ENCODE data around the gene DPM3. TPM values are rescaled to one million over a fixed set of nuclear protein-coding genes. Genes with fewer than 3 reads are reported as not detected.
"Not testable (repeated sequence)": the region's sequence is repeated elsewhere in the genome, so short reads cannot be mapped to it uniquely, and the experiment has no call there.

Gene DPM3
- total and polyA plus RNA-seq, 2 of the 4 experiments (the other 2 are of a cell fraction) = 29.0 to 129 TPM

- TF ChIP-seq CEBPB (IDR thresholded peaks at IDR 0.05; ENCODE audit: low read depth, low read length) (no peak), RCOR1 (IDR thresholded peaks at IDR 0.05; ENCODE audit: insufficient replicate concordance, low read length) (no peak), MAFK (IDR thresholded peaks at IDR 0.05; ENCODE audit: low read depth, low read length) (no peak), USF2 (IDR thresholded peaks at IDR 0.05; ENCODE audit: low read depth, low read length) (no peak)
- peaks cover 53% of the 10 kb centered on the region for H3K27me3 ChIP-seq (ENCODE audit: control insufficient read depth, insufficient read depth, low read length)
Observed at GRCh38 chr1:155120253-155120652, 20.1 kb downstream of the DPM3 start.

DNA sequence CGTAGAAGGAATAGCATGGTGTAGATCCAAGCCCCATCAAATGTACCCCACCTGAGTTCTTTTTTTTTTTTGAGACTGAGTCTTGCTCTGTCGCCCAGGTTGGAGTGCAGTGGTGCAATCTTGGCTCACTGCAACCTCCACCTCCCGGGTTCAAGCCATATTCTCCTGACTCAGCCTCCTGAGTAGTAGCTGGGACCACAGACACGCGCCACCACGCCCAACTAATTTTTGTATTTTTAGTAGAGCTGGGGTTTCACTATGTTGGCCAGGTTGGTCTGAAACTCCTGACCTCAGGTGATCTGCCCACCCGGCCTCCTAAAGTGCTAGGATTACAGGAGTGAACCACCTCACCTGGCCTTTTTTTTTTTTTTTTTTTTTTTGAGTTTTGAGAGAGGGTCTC is 22.2 kb downstream of the DPM3 start:
- H3K23ac ChIP-seq (ENCODE audit: low read depth, low read length); H2BK5ac ChIP-seq (ENCODE audit: low read depth, low read length, poor library complexity, severe bottlenecking); H2AK9ac ChIP-seq (replicated peaks; ENCODE audit: low read depth, low read length, poor library complexity); H2BK15ac ChIP-seq (ENCODE audit: low read depth, low read length); H3K18ac ChIP-seq (ENCODE audit: low read depth, low read length); H3K36me3 ChIP-seq (ENCODE audit: control insufficient read depth, insufficient read depth, low read length); H3K79me1 ChIP-seq (ENCODE audit: low read depth in 1 of 2, low read length in 2 of 2); H3K4me2 ChIP-seq (ENCODE audit: low read depth, low read length); H2AK5ac ChIP-seq (ENCODE audit: low read depth, low read length); BruUV-seq (replicated peaks); H3K14ac ChIP-seq (replicated peaks; ENCODE audit: low read depth, low read length); in situ Hi-C loops (cut with MboI; ENCODE audit: low sequenced_read_pairs); CTCF ChIA-PET; H3K9ac ChIP-seq (ENCODE audit: low read depth, low read length); H3K4me3 ChIP-seq (ENCODE audit: insufficient read depth, low read depth, low read length); ATAC-seq (ENCODE audit: low read depth); H4K8ac ChIP-seq (ENCODE audit: low read depth in 2 of 2, low read length in 2 of 2); DNase-seq; intact Hi-C loops (cut with micrococcal nuclease); H4K91ac ChIP-seq (ENCODE audit: insufficient read depth, low read depth, low read length); H2BK120ac ChIP-seq (ENCODE audit: low read depth, low read length); H2AFZ ChIP-seq (replicated peaks; ENCODE audit: low read length, poor library complexity); H3K56ac ChIP-seq (ENCODE audit: extremely low read depth, insufficient read depth, low read length); H3K4me1 ChIP-seq (ENCODE audit: control insufficient read depth, insufficient read depth, low read length); H3K27ac ChIP-seq (ENCODE audit: insufficient read depth, low read length); H3K4ac ChIP-seq (ENCODE audit: low read depth, low read length); dilution Hi-C loops (cut with HindIII; ENCODE audit: low sequenced_read_pairs, unreplicated experiment); H3K9me3 ChIP-seq (ENCODE audit: control insufficient read depth, insufficient read depth, low read length); H2BK20ac ChIP-seq (ENCODE audit: low read depth, low read length); H4K5ac ChIP-seq (ENCODE audit: low read depth, low read length); POLR2A ChIA-PET (ENCODE audit: unreplicated experiment); H3K9me1 ChIP-seq (ENCODE audit: insufficient read depth, low read length); H4K20me1 ChIP-seq (ENCODE audit: insufficient read depth, low read length): not testable (repeated sequence)
- peaks cover 56% of the 10 kb centered on the region for H3K27me3 ChIP-seq (ENCODE audit: control insufficient read depth, insufficient read depth, low read length)
- no CpG with 5 or more reads among the region's 7 CpGs for WGBS, 2 experiments (ENCODE audit: extremely low coverage in 2 of 2, insufficient read length in 1 of 2)

More at GRCh38 chr1:155120253-155120652, 20.1 kb downstream of the DPM3 start:
- Histone ChIP-seq H3K14ac (replicated peaks; ENCODE audit: low read depth, low read length) (no peak overlapping the region), H3K23ac (ENCODE audit: low read depth, low read length) (no peak overlapping the region), H4K20me1 (ENCODE audit: insufficient read depth, low read length) (no peaks in the 10 kb centered on the region; the same call in 1 of the 2 replicates), H2AFZ (replicated peaks; ENCODE audit: low read length, poor library complexity) (no peak overlapping the region), H3K79me1 (ENCODE audit: low read depth in 1 of 2, low read length in 2 of 2) (no peaks in the 10 kb centered on the region), H3K4me1 (ENCODE audit: control insufficient read depth, insufficient read depth, low read length) (peaks cover 1% of the 10 kb centered on the region; the same call in 1 of the 2 replicates), H3K36me3 (ENCODE audit: control insufficient read depth, insufficient read depth, low read length) (no peaks in the 10 kb centered on the region), H2AK5ac (ENCODE audit: low read depth, low read length) (no peak overlapping the region), H4K8ac (ENCODE audit: low read depth in 2 of 2, low read length in 2 of 2) (no peak overlapping the region), H2BK5ac (ENCODE audit: low read depth, low read length, poor library complexity, severe bottlenecking) (no peak overlapping the region), H3K4me2 (ENCODE audit: low read depth, low read length) (no peak overlapping the region), H2AK9ac (replicated peaks; ENCODE audit: low read depth, low read length, poor library complexity) (no peak overlapping the region), H3K4ac (ENCODE audit: low read depth, low read length) (no peak overlapping the region), H3K27ac (ENCODE audit: insufficient read depth, low read length) (no peak overlapping the region), H3K9me1 (ENCODE audit: insufficient read depth, low read length) (no peaks in the 10 kb centered on the region; the same call in 1 of the 2 replicates), H3K56ac (ENCODE audit: extremely low read depth, insufficient read depth, low read length) (no peak overlapping the region), H3K9ac (ENCODE audit: low read depth, low read length) (no peak overlapping the region), H2BK15ac (ENCODE audit: low read depth, low read length) (no peak overlapping the region), H3K18ac (ENCODE audit: low read depth, low read length) (no peak overlapping the region), H3K4me3 (ENCODE audit: insufficient read depth, low read depth, low read length) (no peak overlapping the region), H2BK20ac (ENCODE audit: low read depth, low read length) (no peak overlapping the region), H3K9me3 (ENCODE audit: control insufficient read depth, insufficient read depth, low read length) (no peaks in the 10 kb centered on the region), H2BK120ac (ENCODE audit: low read depth, low read length) (no peak overlapping the region), H4K91ac (ENCODE audit: insufficient read depth, low read depth, low read length) (no peak overlapping the region), H4K5ac (ENCODE audit: low read depth, low read length) (no peak overlapping the region)
- no TSS peak for BruUV-seq (replicated peaks)
- intact Hi-C loops (cut with micrococcal nuclease) (no loop called here), dilution Hi-C loops (cut with HindIII; ENCODE audit: low sequenced_read_pairs, unreplicated experiment) (no loop called here), in situ Hi-C loops (cut with MboI; ENCODE audit: low sequenced_read_pairs) (no loop called here)
- ChIA-PET POLR2A (ENCODE audit: unreplicated experiment) (no interaction called here), CTCF (interaction anchor here (0.6 to 1.0 kb wide), 2 partner anchors 17 to 35 kb away, joined by 3 to 4 read pairs; no protein-coding TSS in a partner anchor)
- no CpG with 5 or more reads among the region's 6 CpGs for WGBS, 2 experiments (ENCODE audit: extremely low coverage in 2 of 2, insufficient read length in 1 of 2)
- DNase-seq (no peak), ATAC-seq (ENCODE audit: low read depth) (no peak)
